ENCODE measurements around the gene WDR72. TPM values are rescaled to one million over a fixed set of nuclear protein-coding genes. Genes with fewer than 3 reads are reported as not detected.

The WDR72 gene
- total RNA-seq, 4 donors from 2014 or later = 87.7 to 110 (median 98.6) TPM

GRCh38 chr15:53576841-53577240, 182.6 kb downstream of the WDR72 start:
- no peaks in the 10 kb centered on the region for H3K27me3 ChIP-seq
- no peaks in the 10 kb centered on the region for H3K4me1 ChIP-seq
- H3K4me3 ChIP-seq (replicated peaks in 1 of 3) = no peak overlapping the region
- TF ChIP-seq CTCF (IDR thresholded peaks at IDR 0.05) (no peak), POLR2A (IDR thresholded peaks at IDR 0.05) (no peak)
- intact Hi-C loops (cut with DNase I) = no loop called here
- no peaks in the 10 kb centered on the region for H3K9me3 ChIP-seq
- no peaks in the 10 kb centered on the region for H3K36me3 ChIP-seq
- 54 to 72% methylated on average over 1 of the region's 1 CpG for WGBS, 2 donors
- DNase-seq = no peak
- H3K27ac ChIP-seq = no peak overlapping the region

GRCh38 chr15:53573091-53573490, 186.4 kb downstream of the WDR72 start:
- intact Hi-C loops (cut with DNase I) = no loop called here

GRCh38 chr15:53569751-53570480, 189.5 kb downstream of the WDR72 start:
- WGBS, 2 donors = 87 to 94% methylated on average over 3 of the region's 3 CpGs
- Histone ChIP-seq H3K4me1 (no peaks in the 10 kb centered on the region), H3K9me3 (no peaks in the 10 kb centered on the region), H3K36me3 (no peaks in the 10 kb centered on the region), H3K4me3 (replicated peaks in 1 of 3) (no peak overlapping the region), H3K27me3 (no peaks in the 10 kb centered on the region), H3K27ac (no peak overlapping the region)
- TF ChIP-seq CTCF (IDR thresholded peaks at IDR 0.05) = no peak
- TF ChIP-seq POLR2A (IDR thresholded peaks at IDR 0.05) = no peak
- intact Hi-C loops (cut with DNase I) = no loop called here
- no peak for DNase-seq

More at GRCh38 chr15:53573091-53573490, 186.4 kb downstream of the WDR72 start:
- no peak for DNase-seq
- Histone ChIP-seq H3K36me3 (no peaks in the 10 kb centered on the region), H3K27ac (no peak overlapping the region), H3K27me3 (no peaks in the 10 kb centered on the region), H3K4me3 (replicated peaks in 1 of 3) (no peak overlapping the region), H3K9me3 (no peaks in the 10 kb centered on the region), H3K4me1 (no peaks in the 10 kb centered on the region)
- TF ChIP-seq POLR2A (IDR thresholded peaks at IDR 0.05) = no peak
- TF ChIP-seq CTCF (IDR thresholded peaks at IDR 0.05) = no peak

GRCh38 chr15:53566912-53567311, 192.6 kb downstream of the WDR72 start:
- no peaks in the 10 kb centered on the region for H3K27me3 ChIP-seq
- H3K4me1 ChIP-seq = peaks cover 0 to 4% of the 10 kb centered on the region in 2 donors
- no peak overlapping the region for H3K27ac ChIP-seq
- no peak overlapping the region for H3K4me3 ChIP-seq (replicated peaks in 1 of 3)
- no peaks in the 10 kb centered on the region for H3K9me3 ChIP-seq
- 85 to 89% methylated on average over 4 of the region's 4 CpGs for WGBS, 2 donors
- no peak for DNase-seq
- intact Hi-C loops (cut with DNase I) = no loop called here
- TF ChIP-seq POLR2A (IDR thresholded peaks at IDR 0.05) = no peak
- no peak for TF ChIP-seq CTCF (IDR thresholded peaks at IDR 0.05)
- no peaks in the 10 kb centered on the region for H3K36me3 ChIP-seq

GRCh38 chr15:53565721-53566120, 193.7 kb downstream of the WDR72 start:
- H3K27me3 ChIP-seq = no peaks in the 10 kb centered on the region
- 64 to 75% methylated on average over 4 of the region's 4 CpGs for WGBS, 2 donors
- intact Hi-C loops (cut with DNase I) = no loop called here

More at GRCh38 chr15:53565721-53566120, 193.7 kb downstream of the WDR72 start:
- H3K9me3 ChIP-seq = no peaks in the 10 kb centered on the region
- no peak for TF ChIP-seq POLR2A (IDR thresholded peaks at IDR 0.05)
- no peak for TF ChIP-seq CTCF (IDR thresholded peaks at IDR 0.05)
- H3K4me1 ChIP-seq = peaks cover 3 to 10% of the 10 kb centered on the region in 2 donors
- H3K4me3 ChIP-seq (replicated peaks in 1 of 3) = no peak overlapping the region
- no peak for DNase-seq
- no peak overlapping the region for H3K27ac ChIP-seq
- H3K36me3 ChIP-seq = no peaks in the 10 kb centered on the region
